HepG2 (cell line): ENCODE data around the gene KRTAP12-3. TPM values are rescaled to one million over a fixed set of nuclear protein-coding genes. Genes with fewer than 3 reads are reported as not detected.

Source experiments
- ATAC-seq: fragments of 200-7000 bp; cut with Tn5 transposase; 3 replicates; pipeline ENCODE4 v1.9.1; 2020; ENCODE audit warnings: mild to moderate bottlenecking, moderate library complexity
- BruUV-seq: library from RNA; stranded (reverse); fragments of 400-500 nt; replicated peaks from 2 replicates; lab custom pipeline; 2021; lab: Mats Ljungman, UMichigan
- CTCF ChIA-PET: fragments of 300-600 bp; formaldehyde crosslinking; extraction: SDS; loops from one replicate; lab custom pipeline; 2021; ENCODE audit warnings: low total read pairs, inconsistent platforms, low intra/inter-chr PET ratio; lab: Yijun Ruan, JAX
- POLR2A ChIA-PET: fragments of 350-600 bp; sonication (Branson Sonifier 250); formaldehyde crosslinking; loops from one replicate; lab custom pipeline; 2020; ENCODE audit warnings: antibody characterized with exemption, inconsistent platforms; lab: Yijun Ruan, JAX
- DNase-seq: peaks from one replicate; pipeline ENCODE4 v3.0.0-alpha.2; 2015; ENCODE audit warnings: low spot score
- FAIRE-seq: peaks from 3 replicates; lab custom pipeline; 2011; peaks lifted over from hg19 to GRCh38; lab: Jason Lieb, UNC
- H2AFZ ChIP-seq: one replicate; pipeline ENCODE4 v1.6.1; 2011; ENCODE audit warnings: low read length, inconsistent platforms
- H3K27ac ChIP-seq: fragments of 300-600 bp; 3 replicates; pipeline ENCODE4 v1.8.0; 2011; ENCODE audit warnings: mixed run types, mild to moderate bottlenecking, mixed read lengths, low read length, inconsistent platforms; ENCODE audit not compliant: insufficient read depth; ENCODE audit errors: extremely low read length
- H3K27me3 ChIP-seq, 2 experiments: fragments of 200-600 bp in 1 of 2; 2 replicates in 1 of 2; 3 replicates in 1 of 2; pipeline versions ENCODE4 v1.6.0 to v1.8.0; 2011; ENCODE audit warnings: low read length in 2 of 2, mild to moderate bottlenecking in 2 of 2, moderate library complexity in 2 of 2, inconsistent platforms in 1 of 2; ENCODE audit not compliant: insufficient read depth in 2 of 2, control insufficient read depth in 1 of 2
- H3K36me3 ChIP-seq, 2 experiments: fragments of 200-600 bp in 1 of 2; replicated peaks in 1 of 2; 2 replicates in 1 of 2; 3 replicates in 1 of 2; pipeline versions ENCODE4 v1.5.1 to v1.8.0; 2011; ENCODE audit warnings: low read length in 2 of 2, inconsistent platforms in 1 of 2; ENCODE audit not compliant: insufficient read depth in 2 of 2, control insufficient read depth in 1 of 2
- H3K4me1 ChIP-seq: 2 replicates; pipeline ENCODE4 v1.5.1; 2012; ENCODE audit warnings: low read length, inconsistent platforms; ENCODE audit not compliant: insufficient read depth
- H3K4me2 ChIP-seq: 2 replicates; pipeline ENCODE4 v1.6.0; 2011; ENCODE audit warnings: low read depth, low read length, inconsistent platforms
- H3K4me3 ChIP-seq, 3 experiments: fragments of 200-600 bp in 1 of 3; sonication (generic), shearing (Covaris generic) in 1 of 3; replicated peaks in 1 of 3; 2 replicates each; pipeline ENCODE4 v1.5.1; 2011 to 2016; ENCODE audit warnings: low read length in 3 of 3, inconsistent platforms in 2 of 3, low read depth in 2 of 3, mild to moderate bottlenecking in 2 of 3, control low read depth in 1 of 3, mixed read lengths in 1 of 3; ENCODE audit not compliant: insufficient read depth in 1 of 3
- H3K79me2 ChIP-seq: one replicate; pipeline ENCODE4 v1.6.1; 2011; ENCODE audit warnings: low read length, inconsistent platforms; ENCODE audit not compliant: insufficient read depth
- H3K9ac ChIP-seq: 2 replicates; pipeline ENCODE4 v1.6.0; 2011; ENCODE audit warnings: mild to moderate bottlenecking, low read depth, low read length, inconsistent platforms; ENCODE audit not compliant: insufficient read depth
- H3K9me3 ChIP-seq: 2 replicates; pipeline ENCODE4 v1.5.1; 2012; ENCODE audit warnings: mild to moderate bottlenecking, low read length
- H4K20me1 ChIP-seq: 2 replicates; pipeline ENCODE4 v1.6.0; 2011; ENCODE audit warnings: inconsistent platforms, mild to moderate bottlenecking, low read length, moderate library complexity; ENCODE audit not compliant: insufficient read depth
- DNMT3B ChIP-seq: conservative IDR thresholded peaks from 2 replicates; pipeline ENCODE4 v1.6.1; 2016; ENCODE audit warnings: missing biosample characterization, control low read depth
- ELF4 ChIP-seq: sonication (generic); formaldehyde crosslinking; IDR thresholded peaks from 2 replicates; pipeline ENCODE4 v1.5.0; 2020; ENCODE audit warnings: missing genetic modification reagents, mild to moderate bottlenecking, moderate library complexity, borderline replicate concordance
- ERF ChIP-seq: IDR thresholded peaks from 2 replicates; pipeline ENCODE4 v1.6.1; 2018; ENCODE audit warnings: missing biosample characterization, missing genetic modification reagents
- HDAC1 ChIP-seq: sonication (generic); formaldehyde crosslinking; IDR thresholded peaks from 2 replicates; pipeline ENCODE4 v1.5.1; 2020; ENCODE audit warnings: mild to moderate bottlenecking, missing genetic modification reagents
- HIVEP1 ChIP-seq: sonication (generic); formaldehyde crosslinking; IDR thresholded peaks from 2 replicates; pipeline ENCODE4 v1.4.0; 2020; ENCODE audit warnings: mild to moderate bottlenecking, missing genetic modification reagents
- HOXA5 ChIP-seq: sonication (generic); formaldehyde crosslinking; IDR thresholded peaks from 2 replicates; pipeline ENCODE4 v1.4.0; 2020; ENCODE audit warnings: missing genetic modification reagents
- KDM3A ChIP-seq: IDR thresholded peaks from 2 replicates; pipeline ENCODE4 v1.6.1; 2018; ENCODE audit warnings: low read depth, missing compliant biosample characterization
- MXD4 ChIP-seq: IDR thresholded peaks from 2 replicates; pipeline ENCODE4 v1.6.1; 2016; ENCODE audit warnings: mild to moderate bottlenecking, missing biosample characterization, missing genetic modification reagents
- PITX1 ChIP-seq: sonication (generic); formaldehyde crosslinking; IDR thresholded peaks from 2 replicates; pipeline ENCODE4 v1.5.1; 2020; ENCODE audit warnings: mild to moderate bottlenecking, missing genetic modification reagents
- STAT6 ChIP-seq: sonication (generic); formaldehyde crosslinking; IDR thresholded peaks from 2 replicates; pipeline ENCODE4 v1.4.0; 2020; ENCODE audit warnings: missing genetic modification reagents, mild to moderate bottlenecking, borderline replicate concordance
- TFDP2 ChIP-seq: sonication (generic); formaldehyde crosslinking; IDR thresholded peaks from 2 replicates; pipeline ENCODE4 v1.4.0; 2020; ENCODE audit warnings: missing genetic modification reagents
- ZGPAT ChIP-seq: IDR thresholded peaks from 2 replicates; pipeline ENCODE4 v1.6.1; 2016; ENCODE audit warnings: mild to moderate bottlenecking
- ZNF18 ChIP-seq: sonication (generic); formaldehyde crosslinking; IDR thresholded peaks from 2 replicates; pipeline ENCODE4 v1.8.0; 2022; ENCODE audit warnings: mild to moderate bottlenecking, missing genetic modification reagents; ENCODE audit not compliant: insufficient replicate concordance
- ZNF414 ChIP-seq: sonication (generic); formaldehyde crosslinking; IDR thresholded peaks from 2 replicates; pipeline ENCODE4 v1.5.0; 2020; ENCODE audit warnings: missing genetic modification reagents
- ZNF572 ChIP-seq: sonication (generic); formaldehyde crosslinking; IDR thresholded peaks from 2 replicates; pipeline ENCODE4 v1.5.1; 2020; ENCODE audit warnings: mild to moderate bottlenecking, missing genetic modification reagents
- ZNF782 ChIP-seq: sonication (generic); formaldehyde crosslinking; IDR thresholded peaks from 2 replicates; pipeline ENCODE4 v1.4.0; 2020; ENCODE audit warnings: missing genetic modification reagents, mild to moderate bottlenecking, borderline replicate concordance
- ZNF788 ChIP-seq: sonication (generic); formaldehyde crosslinking; IDR thresholded peaks from 2 replicates; pipeline ENCODE4 v1.5.0; 2020; ENCODE audit warnings: mild to moderate bottlenecking, missing genetic modification reagents, borderline replicate concordance
- WGBS: methylation state at CpG from one replicate; pipeline ENCODE4 v1.1.6; 2017; ENCODE audit warnings: low lambda C conversion rate; 5-methylcytosine and 5-hydroxymethylcytosine counted together
- in situ Hi-C: cut with HindIII; loops from 2 replicates; pipeline ENCODE4 v1.10.0; 2017; ENCODE audit warnings: low pct_unique_long_range_greater_than_20kb; ENCODE audit not compliant: extremely low pct_ligation_motif_present
- intact Hi-C: fragments of 100-400 bp; cut with micrococcal nuclease; formaldehyde crosslinking; loops from one replicate; pipeline ENCODE4 v1.10.0; 2022; ENCODE audit not compliant: unreplicated experiment
- polyA plus RNA-seq, 8 experiments: library from polyadenylated mRNA; depleted of rRNA in 3 of 8; stranded (reverse) in 7 of 8; unstranded in 1 of 8; fragments of >200 nt; fragmentation: Illumina TruSeq in 4 of 8; extraction: Trizol in 4 of 8; gene quantifications; 2 replicates each; pipeline versions ENCODE4 v1.2.1 to v1.2.3, GENCODE V29; 2011 to 2016; ENCODE audit warnings: low read depth in 4 of 8, missing spikeins in 1 of 8, mixed read lengths in 1 of 8; ENCODE audit not compliant: insufficient read depth in 1 of 8
- total RNA-seq, 5 experiments: library from RNA; depleted of rRNA; stranded (reverse); fragments of >200 nt; fragmentation: Illumina TruSeq; extraction: Trizol; gene quantifications; 2 replicates each; pipeline ENCODE4 v1.2.3, GENCODE V29; 2016; ENCODE audit warnings: low read depth in 1 of 5

KRTAP12-3 gene
- total and polyA plus RNA-seq, 2 of the 13 experiments (the other 11 are each of a cell fraction or from before 2014, with no cell fraction given) = not detected

GRCh38 chr21:44701023-44701400, 43.3 kb downstream of the KRTAP12-3 start:
- Histone ChIP-seq H3K36me3 (no peaks in the 10 kb centered on the region), H3K9ac (no peak overlapping the region), H3K27me3 (peaks cover 5 to 16% of the 10 kb centered on the region in 2 experiments; a peak in 3 of 5 replicates), H3K4me1 (peaks cover 84% of the 10 kb centered on the region), H2AFZ (no peak overlapping the region), H4K20me1 (no peaks in the 10 kb centered on the region), H3K27ac (peak overlapping the region; percentile 7), H3K4me2 (peak overlapping the region; percentile 60), H3K9me3 (no peaks in the 10 kb centered on the region), H3K79me2 (no peaks in the 10 kb centered on the region), H3K4me3 (no peak overlapping the region; a peak in 1 of 6 replicates)
- intact Hi-C loops = loop anchor here (5.0 kb wide), 1 partner anchor 36 kb away; no protein-coding TSS in a partner anchor
- no peak for DNase-seq
- FAIRE-seq = no peak
- in situ Hi-C loops = no loop called here
- no peak for ATAC-seq
- ChIA-PET CTCF (no interaction called here), POLR2A (no interaction called here)
- WGBS = 75% methylated on average over 14 of the region's 14 CpGs
- no TSS peak for BruUV-seq
- TF ChIP-seq PITX1 (CRISPR knock-in tag) (0 out of 2 replicates have a peak, but pooled peaks have one; percentile 12), STAT6 (0 out of 2 replicates have a peak, but pooled peaks have one; percentile 2), ZNF18 (CRISPR knock-in tag) (no peak), ZNF782 (CRISPR knock-in tag) (no peak), ZNF572 (CRISPR knock-in tag) (no peak), HDAC1 (0 out of 2 replicates have a peak, but pooled peaks have one; percentile 2), TFDP2 (CRISPR knock-in tag) (peak; percentile 2; the same call in 1 of the 2 replicates), HIVEP1 (CRISPR knock-in tag) (0 out of 2 replicates have a peak, but pooled peaks have one; percentile 21), ELF4 (CRISPR knock-in tag) (no peak), DNMT3B (CRISPR knock-in tag) (no peak), ZGPAT (CRISPR knock-in tag) (0 out of 2 replicates have a peak, but pooled peaks have one; percentile 5), KDM3A (CRISPR knock-in tag) (0 out of 2 replicates have a peak, but pooled peaks have one; percentile 5), HOXA5 (CRISPR knock-in tag) (0 out of 2 replicates have a peak, but pooled peaks have one; percentile 7), ZNF788 (CRISPR knock-in tag) (0 out of 2 replicates have a peak, but pooled peaks have one; percentile 5), ZNF414 (CRISPR knock-in tag) (0 out of 2 replicates have a peak, but pooled peaks have one; percentile 8), MXD4 (CRISPR knock-in tag) (0 out of 2 replicates have a peak, but pooled peaks have one; percentile 11), ERF (0 out of 2 replicates have a peak, but pooled peaks have one; percentile 2)
